ENCODE data around the gene SIGLEC15.
A peak's percentile ranks its signal among the peaks of the same experiment; 100 is the strongest.

The SIGLEC15 gene

GRCh38 chr18:45879681-45880655 lies 54.5 kb downstream of the SIGLEC15 start:
- DNase-seq: peak; percentile 57 to 73

DNA sequence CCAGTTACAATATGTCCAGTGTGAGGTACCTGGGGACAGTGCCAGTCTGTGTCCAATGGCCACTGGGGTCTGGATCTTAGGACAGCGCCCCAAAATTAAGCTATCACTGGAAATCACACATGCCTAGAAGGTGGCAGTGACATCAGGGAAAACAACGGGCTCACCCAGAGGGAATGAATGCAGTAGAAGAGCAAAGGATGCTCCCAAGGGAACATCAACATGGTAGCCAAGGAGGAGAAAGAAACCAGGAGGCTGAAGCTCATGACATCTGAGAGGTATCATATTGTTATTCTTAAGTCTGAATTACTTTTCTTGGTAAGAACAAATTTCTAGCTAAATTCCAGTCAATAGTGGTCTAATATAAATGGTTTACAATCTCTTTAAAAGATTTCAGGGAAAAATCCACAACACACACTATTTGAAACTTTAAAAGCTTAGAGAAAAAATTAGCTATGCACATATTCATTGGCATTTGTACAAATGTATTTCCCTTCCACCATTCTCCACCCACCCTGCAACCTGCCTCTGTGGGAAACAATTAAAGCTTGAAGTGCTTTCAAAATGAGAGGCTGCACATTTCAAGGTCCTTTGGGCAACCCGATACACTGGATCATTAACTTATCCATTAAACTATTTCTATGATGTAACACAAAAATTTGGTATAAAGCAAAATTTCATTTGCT lies 55.5 kb downstream of the SIGLEC15 start:
- DNase-seq: no peak

DNA sequence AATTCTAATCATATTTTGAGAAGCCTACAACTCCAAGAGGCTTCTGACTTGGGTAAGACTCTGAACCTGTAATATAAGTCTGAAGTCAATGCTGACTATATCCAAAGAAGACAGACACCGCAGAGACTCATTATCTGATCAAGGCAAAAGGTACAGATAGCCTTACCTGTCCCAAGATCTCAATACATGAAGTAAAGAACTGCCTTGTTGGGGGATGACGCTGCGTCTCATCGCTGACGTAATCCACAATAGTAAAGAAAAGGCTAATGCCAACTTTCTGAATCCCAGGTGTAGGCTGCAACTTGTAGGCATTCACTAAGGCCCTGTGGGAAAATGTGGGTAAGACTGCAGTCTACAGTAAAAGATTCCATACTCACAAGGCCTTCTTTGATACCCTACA lies 62.1 kb downstream of the SIGLEC15 start:
- no peak for DNase-seq

DNA sequence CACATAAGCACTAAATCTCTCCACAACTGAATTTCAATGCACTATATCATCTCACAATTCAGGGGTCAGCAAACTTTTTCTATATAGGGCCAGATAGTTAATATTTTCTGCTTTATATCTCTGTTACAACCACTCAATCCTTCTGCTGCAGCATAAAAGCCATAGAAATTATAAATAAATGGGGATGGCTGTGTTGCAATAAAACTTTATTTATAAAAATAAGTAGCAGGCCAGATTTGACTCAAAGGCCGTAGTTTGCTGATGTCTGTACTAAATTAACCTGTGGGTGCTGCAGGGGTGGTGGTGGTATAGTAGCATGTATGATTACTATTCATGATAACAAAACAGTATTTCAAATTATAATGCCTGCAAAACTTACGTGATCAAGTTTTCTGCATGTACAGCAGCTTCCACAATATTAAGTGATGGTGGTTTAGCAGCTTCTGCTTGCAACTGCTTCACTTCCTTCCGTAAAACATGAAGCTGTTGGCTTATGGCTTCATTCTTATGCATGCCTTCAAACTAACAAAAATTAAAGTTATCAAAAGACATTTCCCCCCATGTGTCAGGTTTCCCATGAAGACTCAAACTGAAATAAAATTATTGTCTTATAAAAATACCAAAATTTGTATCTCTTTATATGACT lies 64.1 kb downstream of the SIGLEC15 start:
- no peak for DNase-seq

DNA sequence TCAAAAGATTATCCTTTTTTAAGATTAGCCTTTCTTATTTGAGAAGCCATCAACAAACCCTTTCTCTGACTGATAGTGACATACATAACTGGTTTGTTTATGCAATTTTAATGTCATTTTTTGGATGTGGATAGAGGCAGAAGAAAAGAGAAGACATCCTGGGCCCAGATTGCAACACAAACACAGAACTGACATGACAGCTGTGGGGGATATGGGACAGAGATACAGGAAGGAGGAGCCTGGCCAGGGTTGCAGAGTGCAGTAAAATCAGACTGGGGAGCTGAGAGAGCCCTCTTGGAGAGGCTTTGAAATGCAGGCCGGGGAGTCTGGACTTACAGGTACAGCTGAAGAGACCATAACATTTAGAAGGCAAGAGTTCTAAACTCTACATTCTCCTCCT lies 65.1 kb downstream of the SIGLEC15 start:
- DNase-seq: no peak

GRCh38 chr18:45891806-45892205 lies 66.3 kb downstream of the SIGLEC15 start:
- DNase-seq: no peak
